IPS-18a (cell line): ENCODE results near the gene GPATCH2L.

ENCODE experiments used
- H3K27ac ChIP-seq: one replicate; pipeline ENCODE4 v1.5.1; 2013; ENCODE audit warnings: low read length
- H3K27me3 ChIP-seq: one replicate; pipeline ENCODE4 v1.6.1; 2013; ENCODE audit warnings: mild to moderate bottlenecking, low read length; ENCODE audit not compliant: control insufficient read depth, insufficient read depth
- H3K36me3 ChIP-seq: one replicate; pipeline ENCODE4 v1.6.1; 2013; ENCODE audit warnings: low read depth, low read length; ENCODE audit not compliant: control insufficient read depth
- H3K4me1 ChIP-seq: one replicate; pipeline ENCODE4 v1.6.1; 2013; ENCODE audit warnings: low read depth, low read length; ENCODE audit not compliant: control insufficient read depth
- H3K4me3 ChIP-seq: one replicate; pipeline ENCODE4 v1.5.1; 2013; ENCODE audit warnings: low read length
- H3K9ac ChIP-seq: one replicate; pipeline ENCODE4 v1.6.1; 2013; ENCODE audit warnings: mild to moderate bottlenecking, low read length, moderate library complexity
- H3K9me3 ChIP-seq: one replicate; pipeline ENCODE4 v1.6.1; 2013; ENCODE audit warnings: low read depth, low read length; ENCODE audit not compliant: control insufficient read depth

GPATCH2L gene

DNA sequence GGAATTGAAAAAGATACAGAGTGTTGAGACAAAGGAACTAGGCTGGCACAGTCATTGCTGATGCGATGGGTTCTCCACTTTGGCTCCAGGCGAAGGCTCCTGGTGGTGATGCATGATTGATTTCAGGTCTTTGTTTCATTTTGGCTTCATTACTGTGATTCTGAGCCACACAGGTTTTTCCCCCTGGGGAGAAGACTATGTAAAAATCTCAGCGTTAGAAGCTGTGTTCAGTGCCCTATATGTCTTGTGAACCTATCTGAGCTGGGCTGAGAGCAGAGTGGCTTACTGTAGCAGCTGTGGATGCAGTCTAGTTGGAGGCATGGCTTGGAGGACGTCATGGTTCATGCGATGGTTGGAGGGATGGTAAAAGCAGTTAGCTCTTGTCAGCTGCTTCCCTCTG is 54.0 kb downstream of the GPATCH2L start:
- peaks cover 13% of the 10 kb centered on the region for H3K4me1 ChIP-seq
- H3K27ac ChIP-seq: no peak overlapping the region
- H3K9ac ChIP-seq: no peak overlapping the region
- no peak overlapping the region for H3K4me3 ChIP-seq
- H3K27me3 ChIP-seq: no peaks in the 10 kb centered on the region
- peaks cover 20% of the 10 kb centered on the region for H3K36me3 ChIP-seq
- no peaks in the 10 kb centered on the region for H3K9me3 ChIP-seq

DNA sequence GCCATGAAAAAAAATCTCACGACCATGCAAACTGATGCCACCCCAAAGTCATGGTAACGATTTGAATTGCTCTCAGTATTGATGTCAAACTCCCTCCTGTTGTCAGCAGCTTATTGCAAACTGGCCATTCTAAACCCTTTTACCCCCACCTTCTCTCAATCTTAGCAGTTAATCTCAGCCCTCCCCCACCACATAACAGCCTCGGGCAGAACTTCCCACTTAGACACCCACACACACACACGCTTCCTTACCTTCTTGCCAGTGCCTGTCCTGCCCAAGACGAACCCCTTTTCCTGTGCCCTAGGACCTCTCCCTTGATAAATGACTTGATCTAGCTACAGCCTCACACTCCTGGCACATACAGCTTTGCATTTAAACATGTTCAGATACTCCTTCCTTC is 56.6 kb downstream of the GPATCH2L start:
- Histone ChIP-seq H3K36me3 (no peaks in the 10 kb centered on the region), H3K27ac (no peak overlapping the region), H3K9me3 (no peaks in the 10 kb centered on the region), H3K4me3 (no peak overlapping the region), H3K27me3 (no peaks in the 10 kb centered on the region), H3K4me1 (peaks cover 13% of the 10 kb centered on the region), H3K9ac (no peak overlapping the region)

GRCh38 chr14:76212242-76212641 is 60.5 kb downstream of the GPATCH2L start:
- Histone ChIP-seq H3K4me1 (peaks cover 13% of the 10 kb centered on the region), H3K4me3 (no peak overlapping the region), H3K27ac (no peak overlapping the region), H3K36me3 (no peaks in the 10 kb centered on the region), H3K9ac (no peak overlapping the region), H3K9me3 (no peaks in the 10 kb centered on the region), H3K27me3 (no peaks in the 10 kb centered on the region)

DNA sequence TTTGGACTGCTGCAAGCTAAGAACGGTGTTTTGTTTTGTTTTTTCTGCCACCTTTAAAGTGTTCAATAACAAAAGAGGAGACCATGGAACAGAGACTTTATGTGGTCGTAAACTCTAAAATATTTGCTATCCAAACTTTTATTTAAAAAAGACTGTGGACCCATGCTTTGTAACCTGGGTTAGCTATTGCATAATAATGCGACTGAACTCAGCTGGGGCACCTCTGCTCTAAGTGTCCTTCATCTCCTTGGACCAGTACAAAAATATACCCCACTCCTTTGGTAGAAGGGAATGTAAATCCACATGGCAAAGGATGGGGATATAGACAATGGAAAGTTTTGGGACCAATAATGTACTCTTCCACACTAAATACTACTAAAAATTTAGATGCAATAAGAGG is 65.5 kb downstream of the GPATCH2L start:
- Histone ChIP-seq H3K27me3 (no peaks in the 10 kb centered on the region), H3K9ac (no peak overlapping the region), H3K27ac (no peak overlapping the region), H3K9me3 (no peaks in the 10 kb centered on the region), H3K36me3 (no peaks in the 10 kb centered on the region), H3K4me3 (no peak overlapping the region), H3K4me1 (no peaks in the 10 kb centered on the region)

DNA sequence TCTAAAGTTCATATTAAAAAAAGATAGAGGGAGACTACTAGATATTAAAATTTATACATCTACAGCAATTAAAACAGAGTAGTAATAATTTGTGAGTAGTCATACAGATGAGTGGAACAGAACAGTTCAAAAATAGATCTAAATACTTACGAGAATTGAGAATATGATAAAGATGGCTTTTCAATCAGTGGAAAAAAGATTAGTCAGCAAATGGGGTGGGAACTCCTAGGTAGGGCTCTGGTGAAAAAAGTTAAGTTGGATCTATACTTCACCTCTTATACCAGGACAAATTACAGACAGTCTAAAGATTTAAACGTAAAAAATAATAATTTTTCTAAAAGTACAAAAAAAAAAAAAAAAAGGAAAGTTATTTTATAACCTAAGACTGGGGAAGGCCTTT is 66.9 kb downstream of the GPATCH2L start:
- no peak overlapping the region for H3K9ac ChIP-seq
- no peaks in the 10 kb centered on the region for H3K9me3 ChIP-seq
- no peak overlapping the region for H3K27ac ChIP-seq
- no peaks in the 10 kb centered on the region for H3K27me3 ChIP-seq
- H3K36me3 ChIP-seq: no peaks in the 10 kb centered on the region
- no peaks in the 10 kb centered on the region for H3K4me1 ChIP-seq
- H3K4me3 ChIP-seq: no peak overlapping the region

GRCh38 chr14:76219873-76220272 is 68.2 kb downstream of the GPATCH2L start:
- Histone ChIP-seq H3K27me3 (no peaks in the 10 kb centered on the region), H3K9ac (no peak overlapping the region), H3K36me3 (no peaks in the 10 kb centered on the region), H3K4me3 (no peak overlapping the region), H3K27ac (no peak overlapping the region), H3K9me3 (no peaks in the 10 kb centered on the region), H3K4me1 (no peaks in the 10 kb centered on the region)

DNA sequence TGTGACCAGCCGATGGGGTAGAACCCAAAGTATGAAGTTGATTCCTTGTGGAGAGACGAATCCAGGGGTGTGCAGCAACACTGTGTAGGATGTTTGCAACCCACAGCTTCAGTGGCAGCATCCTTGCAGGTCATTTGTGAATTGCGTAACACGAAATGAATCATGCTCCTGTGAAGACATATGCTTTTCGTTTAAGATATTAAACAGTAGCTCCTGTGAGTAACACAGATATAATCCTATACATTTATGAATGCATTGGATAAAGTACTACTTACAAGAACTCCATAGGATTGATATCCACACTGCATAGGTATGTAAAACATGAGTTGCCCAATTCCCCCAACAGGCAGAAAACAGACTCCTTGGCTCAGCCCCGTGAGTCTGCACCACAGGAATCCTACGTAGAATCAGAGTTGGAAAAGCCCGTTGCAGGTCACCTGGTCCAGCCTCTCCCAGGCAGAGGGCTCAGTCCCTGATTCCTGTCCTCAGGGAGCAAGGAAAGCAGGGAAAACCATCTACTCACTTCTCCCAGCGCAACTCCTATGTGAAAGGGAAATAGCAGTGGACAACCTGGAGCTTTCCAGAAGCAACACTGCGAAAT is 75.8 kb downstream of the GPATCH2L start:
- Histone ChIP-seq H3K27ac (no peak overlapping the region), H3K4me3 (no peak overlapping the region), H3K4me1 (no peaks in the 10 kb centered on the region), H3K27me3 (no peaks in the 10 kb centered on the region), H3K9me3 (no peaks in the 10 kb centered on the region), H3K36me3 (no peaks in the 10 kb centered on the region), H3K9ac (no peak overlapping the region)

- Histone ChIP-seq H3K4me1 (no peaks in the 10 kb centered on the region), H3K9me3 (no peaks in the 10 kb centered on the region), H3K9ac (no peak overlapping the region), H3K36me3 (no peaks in the 10 kb centered on the region), H3K27ac (no peak overlapping the region), H3K4me3 (no peak overlapping the region), H3K27me3 (no peaks in the 10 kb centered on the region)
Measured at GRCh38 chr14:76228138-76228537, 76.4 kb downstream of the GPATCH2L start.

- no peaks in the 10 kb centered on the region for H3K27me3 ChIP-seq
- H3K36me3 ChIP-seq: no peaks in the 10 kb centered on the region
- no peaks in the 10 kb centered on the region for H3K9me3 ChIP-seq
- H3K4me1 ChIP-seq: peaks cover 4% of the 10 kb centered on the region
- H3K27ac ChIP-seq: no peak overlapping the region
- no peak overlapping the region for H3K4me3 ChIP-seq
- H3K9ac ChIP-seq: no peak overlapping the region
Measured at GRCh38 chr14:76232800-76233199, 81.1 kb downstream of the GPATCH2L start.

DNA sequence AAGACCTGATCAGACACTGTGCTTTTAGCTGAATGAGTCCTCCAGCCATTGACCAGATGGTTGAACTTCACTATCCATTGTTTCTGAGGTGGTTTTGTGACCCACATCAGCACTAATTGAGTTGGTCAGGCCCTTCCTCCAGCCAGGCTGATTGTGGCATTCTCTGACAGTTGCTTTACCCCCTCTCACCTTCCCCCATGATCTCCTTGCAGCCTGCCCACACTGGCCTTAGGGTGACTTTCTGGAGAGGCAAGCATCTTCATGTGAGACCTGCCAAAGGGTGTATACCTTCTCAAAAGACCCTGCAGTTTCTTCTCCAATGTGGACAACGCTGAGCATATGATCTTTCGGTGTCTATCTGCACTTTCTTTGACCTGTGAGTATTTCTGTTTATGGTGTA is 83.9 kb downstream of the GPATCH2L start:
- Histone ChIP-seq H3K9me3 (no peaks in the 10 kb centered on the region), H3K4me3 (no peak overlapping the region), H3K36me3 (no peaks in the 10 kb centered on the region)

GRCh38 chr14:76236172-76237130 is 84.7 kb downstream of the GPATCH2L start:
- H3K4me1 ChIP-seq: peaks cover 4% of the 10 kb centered on the region
- H3K27me3 ChIP-seq: no peaks in the 10 kb centered on the region
- no peak overlapping the region for H3K4me3 ChIP-seq
- no peak overlapping the region for H3K27ac ChIP-seq
- H3K9ac ChIP-seq: no peak overlapping the region
- no peaks in the 10 kb centered on the region for H3K9me3 ChIP-seq
- H3K36me3 ChIP-seq: no peaks in the 10 kb centered on the region

More for the DNA sequence above, 83.9 kb downstream of the GPATCH2L start:
- Histone ChIP-seq H3K27me3 (no peaks in the 10 kb centered on the region), H3K4me1 (peaks cover 4% of the 10 kb centered on the region), H3K9ac (no peak overlapping the region), H3K27ac (no peak overlapping the region)
